ENCODE results near the gene GMNN.

Gene GMNN

GRCh38 chr6:24799541-24799915, 24.8 kb downstream of the GMNN start:
- no peak for TF ChIP-seq CTCF (IDR thresholded peaks at IDR 0.05; ENCODE audit: extremely low read depth, missing control alignments)
- no peak for DNase-seq (ENCODE audit: low spot score)

DNA sequence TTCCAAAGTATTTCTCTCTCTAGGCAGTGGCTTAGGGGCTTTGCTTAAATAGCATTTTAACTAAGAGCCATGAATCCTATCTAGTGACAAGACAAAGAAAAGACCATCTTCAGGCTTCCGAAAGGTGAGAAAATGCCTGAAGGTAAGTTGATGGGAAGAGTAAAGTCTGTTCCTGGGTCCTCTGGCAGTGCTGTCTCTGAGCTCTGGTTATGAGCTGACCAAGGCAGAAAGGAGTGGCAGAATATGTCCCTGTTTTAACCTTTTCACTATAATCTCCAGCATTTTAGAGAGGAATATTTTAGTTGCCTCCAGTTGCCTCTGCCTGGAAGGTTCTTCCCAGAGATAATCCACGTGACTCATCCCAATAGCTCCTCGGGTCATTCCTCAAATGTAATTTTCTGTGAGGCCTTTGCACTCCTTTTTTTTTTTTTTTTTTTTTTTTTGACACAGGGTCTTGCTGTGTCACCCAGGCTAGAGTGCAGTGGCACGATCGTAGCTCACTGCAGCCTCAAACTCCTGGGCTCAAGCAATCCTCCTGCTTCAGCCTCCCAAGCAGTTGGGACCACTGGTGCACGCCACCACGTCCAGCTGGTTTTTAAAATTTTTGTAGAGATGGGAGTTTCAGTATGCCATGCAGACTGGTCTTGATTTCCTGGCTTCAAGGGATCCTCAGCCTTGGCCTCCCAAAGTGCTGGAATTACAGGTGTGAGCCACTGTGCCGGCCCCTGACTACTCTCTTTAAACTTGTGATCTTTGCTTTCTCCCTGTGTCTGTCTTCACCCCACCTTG, 27.7 kb downstream of the GMNN start:
- no peak for TF ChIP-seq CTCF (IDR thresholded peaks at IDR 0.05; ENCODE audit: extremely low read depth, missing control alignments)
- no peak for DNase-seq (ENCODE audit: low spot score)

DNA sequence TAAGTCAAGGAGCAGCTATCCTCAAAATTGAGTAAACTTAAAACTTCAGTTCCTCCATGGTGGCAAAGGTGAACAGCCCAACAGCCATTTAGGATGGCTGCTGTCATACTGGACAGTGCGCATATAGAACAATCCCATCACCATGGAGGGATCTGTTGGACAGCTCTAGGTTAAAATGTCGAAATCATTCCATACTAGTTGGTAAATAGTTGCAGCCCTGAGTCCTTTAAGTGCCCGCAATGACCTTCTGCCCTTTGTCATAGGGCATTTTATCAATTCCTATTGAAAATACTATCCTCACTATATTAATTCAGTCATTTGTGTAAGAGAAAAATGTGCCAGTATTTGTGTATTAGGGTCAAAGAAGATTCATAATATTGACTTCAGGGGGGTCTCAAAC, 32.8 kb downstream of the GMNN start:
- no peak for DNase-seq (ENCODE audit: low spot score)
- TF ChIP-seq CTCF (IDR thresholded peaks at IDR 0.05; ENCODE audit: extremely low read depth, missing control alignments), result no peak

DNA sequence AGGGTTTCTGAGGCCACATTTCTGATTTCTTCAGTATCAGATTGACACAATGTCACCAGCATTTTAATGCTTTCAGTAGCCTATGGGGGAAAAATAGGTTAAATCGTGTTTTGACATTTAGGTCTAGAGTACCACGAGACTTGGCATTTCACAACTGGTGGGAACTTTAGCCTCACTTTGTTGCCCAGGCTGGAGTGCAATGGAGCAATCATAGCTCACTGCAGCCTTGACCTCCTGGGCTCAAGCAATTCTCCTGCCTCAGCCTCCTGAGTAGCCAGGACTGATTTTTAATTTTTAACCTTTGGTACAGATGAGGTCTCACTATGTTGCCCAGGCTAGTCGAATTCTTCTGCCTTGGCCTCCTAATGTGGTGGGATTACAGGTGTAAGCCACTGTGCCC, 35.0 kb downstream of the GMNN start:
- DNase-seq (ENCODE audit: low spot score), result no peak
- TF ChIP-seq CTCF (IDR thresholded peaks at IDR 0.05; ENCODE audit: extremely low read depth, missing control alignments), result no peak

DNA sequence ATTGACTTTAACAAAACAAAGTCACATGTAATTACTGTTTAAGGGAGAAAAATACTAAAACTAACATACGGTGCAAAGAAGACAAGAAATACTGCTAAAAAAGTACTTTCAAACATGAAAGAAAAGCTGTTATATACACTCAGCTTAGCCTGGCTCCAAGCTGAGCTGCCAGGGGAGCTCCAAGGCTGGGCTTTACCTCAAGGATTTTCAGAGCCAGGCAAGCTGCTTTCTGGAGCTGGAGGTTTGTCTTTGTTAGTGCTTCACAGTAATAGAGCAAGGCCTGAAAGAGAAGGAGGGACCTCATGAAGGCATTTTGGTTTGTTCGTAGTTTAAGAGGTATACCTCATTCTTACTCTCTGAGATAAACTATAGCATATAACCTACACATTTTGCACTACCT, 43.6 kb downstream of the GMNN start:
- DNase-seq (ENCODE audit: low spot score), result no peak
- TF ChIP-seq CTCF (IDR thresholded peaks at IDR 0.05; ENCODE audit: extremely low read depth, missing control alignments), result no peak

- DNase-seq (ENCODE audit: low spot score), result no peak
- TF ChIP-seq CTCF (IDR thresholded peaks at IDR 0.05; ENCODE audit: extremely low read depth, missing control alignments), result no peak
These were observed 47.2 kb downstream of the GMNN start for GRCh38 chr6:24821860-24822444.

DNA sequence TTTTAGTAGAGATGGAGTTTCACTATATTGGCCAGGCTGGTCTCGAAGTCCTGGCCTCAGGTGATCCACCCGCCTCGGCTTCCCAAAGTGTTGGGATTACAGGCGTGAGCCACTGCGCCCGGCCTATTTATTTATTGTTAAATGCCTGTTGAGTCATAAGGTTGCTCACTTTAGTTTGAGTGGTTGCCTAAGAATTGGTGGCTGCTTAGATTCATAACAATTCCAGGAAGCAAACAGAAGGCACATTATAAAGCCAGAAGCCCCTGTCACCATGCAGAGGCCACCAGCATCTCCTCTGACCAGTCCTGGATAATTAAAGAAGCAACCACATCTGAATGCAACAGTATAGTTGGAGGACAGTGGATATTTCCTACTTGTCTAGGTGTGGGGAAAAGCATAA, 48.0 kb downstream of the GMNN start:
- TF ChIP-seq CTCF (IDR thresholded peaks at IDR 0.05; ENCODE audit: extremely low read depth, missing control alignments), result no peak
- DNase-seq (ENCODE audit: low spot score), result no peak
